Measurements from ENCODE around the gene C1orf174. TPM values are rescaled to one million over a fixed set of nuclear protein-coding genes. Genes with fewer than 3 reads are reported as not detected.

C1orf174 gene
- polyA plus RNA-seq, 1 donor = 16.7 TPM

- no peak for DNase-seq
Measured at GRCh38 chr1:3894626-3895278, 5.3 kb downstream of the C1orf174 start.

GRCh38 chr1:3893190-3893589, 6.9 kb downstream of the C1orf174 start:
- no peak for DNase-seq

GRCh38 chr1:3892748-3893147, 7.3 kb downstream of the C1orf174 start:
- DNase-seq = no peak

- no peak for DNase-seq
Measured at GRCh38 chr1:3891329-3891865, 8.7 kb downstream of the C1orf174 start.

- DNase-seq = no peak
Measured at GRCh38 chr1:3890389-3891328, 9.4 kb downstream of the C1orf174 start.

- DNase-seq = no peak
Measured at GRCh38 chr1:3889936-3890335, 10.1 kb downstream of the C1orf174 start.

GRCh38 chr1:3888301-3888700, 11.8 kb downstream of the C1orf174 start:
- DNase-seq = no peak

GRCh38 chr1:3886691-3887090, 13.4 kb downstream of the C1orf174 start:
- no peak for DNase-seq

- no peak for DNase-seq
Measured at GRCh38 chr1:3886106-3886670, 13.9 kb downstream of the C1orf174 start.

GRCh38 chr1:3885611-3886010, 14.5 kb downstream of the C1orf174 start:
- no peak for DNase-seq

GRCh38 chr1:3884966-3885365, 15.1 kb downstream of the C1orf174 start:
- no peak for DNase-seq

- no peak for DNase-seq
Measured at GRCh38 chr1:3883194-3883925, 16.7 kb downstream of the C1orf174 start.

GRCh38 chr1:3881193-3881480, 18.9 kb downstream of the C1orf174 start:
- DNase-seq = no peak

GRCh38 chr1:3880429-3881192, 19.5 kb downstream of the C1orf174 start:
- DNase-seq = no peak

- no peak for DNase-seq
Measured at GRCh38 chr1:3879787-3880428, 20.2 kb downstream of the C1orf174 start.

- DNase-seq = no peak
Measured at GRCh38 chr1:3879099-3879498, 21.0 kb downstream of the C1orf174 start.

- DNase-seq = no peak
Measured at GRCh38 chr1:3876716-3877115, 23.4 kb downstream of the C1orf174 start.

GRCh38 chr1:3874736-3875135, 25.3 kb downstream of the C1orf174 start:
- DNase-seq = no peak

- DNase-seq = no peak
Measured at GRCh38 chr1:3872546-3872945, 27.5 kb downstream of the C1orf174 start.

GRCh38 chr1:3871451-3871805, 28.6 kb downstream of the C1orf174 start:
- DNase-seq = no peak

GRCh38 chr1:3869751-3870301, 30.2 kb downstream of the C1orf174 start:
- no peak for DNase-seq
